ENCODE data around the gene KSR1.

KSR1 gene

GRCh38 chr17:27504188-27504995 is 48.1 kb downstream of the KSR1 start:
- DNase-seq = peak in 1 of 10 donors; percentile 49
- intact Hi-C loops (cut with DNase I) = no loop called here

- intact Hi-C loops (cut with DNase I) = no loop called here
- DNase-seq = peak in 1 of 10 donors; percentile 9
Measured at GRCh38 chr17:27506348-27507218, 50.3 kb downstream of the KSR1 start.

GRCh38 chr17:27511168-27511883 is 55.1 kb downstream of the KSR1 start:
- DNase-seq = peak in 1 of 10 donors; percentile 55
- intact Hi-C loops (cut with DNase I) = no loop called here

- peak in 1 of 10 donors; percentile 6 for DNase-seq
- intact Hi-C loops (cut with DNase I) = no loop called here
Measured at GRCh38 chr17:27512031-27512430, 55.8 kb downstream of the KSR1 start.

GRCh38 chr17:27512511-27513346 is 56.5 kb downstream of the KSR1 start:
- intact Hi-C loops (cut with DNase I) = no loop called here
- peak in 2 of 10 donors; percentile 44 to 59 for DNase-seq

GRCh38 chr17:27513849-27514248 is 57.6 kb downstream of the KSR1 start:
- intact Hi-C loops (cut with DNase I) = no loop called here
- peak in 3 of 10 donors; percentile 23 to 85 (median 51) for DNase-seq

- DNase-seq = peak in 1 of 10 donors; percentile 24
- intact Hi-C loops (cut with DNase I) = no loop called here
Measured at GRCh38 chr17:27514595-27515413, 58.6 kb downstream of the KSR1 start.

- DNase-seq = peak in 1 of 10 donors; percentile 18
- intact Hi-C loops (cut with DNase I) = no loop called here
Measured at GRCh38 chr17:27518048-27518447, 61.8 kb downstream of the KSR1 start.

- peak in 2 of 10 donors; percentile 27 to 48 for DNase-seq
- intact Hi-C loops (cut with DNase I) = no loop called here
Measured at GRCh38 chr17:27518545-27519521, 62.6 kb downstream of the KSR1 start.

- peak in 2 of 10 donors; percentile 16 to 59 for DNase-seq
Measured at GRCh38 chr17:27519550-27519949, 63.3 kb downstream of the KSR1 start.

GRCh38 chr17:27520491-27521185 is 64.4 kb downstream of the KSR1 start:
- intact Hi-C loops (cut with DNase I) = no loop called here
- DNase-seq = peak in 9 of 10 donors; percentile 31 to 94 (median 63)

More at GRCh38 chr17:27519550-27519949, 63.3 kb downstream of the KSR1 start:
- intact Hi-C loops (cut with DNase I) = no loop called here

GRCh38 chr17:27521281-27522027 is 65.2 kb downstream of the KSR1 start:
- DNase-seq = peak in 1 of 10 donors; percentile 8
- intact Hi-C loops (cut with DNase I) = no loop called here

- DNase-seq = peak in 1 of 10 donors; percentile 39
- intact Hi-C loops (cut with DNase I) = no loop called here
Measured at GRCh38 chr17:27522028-27522635, 65.9 kb downstream of the KSR1 start.

- DNase-seq = no peak
- intact Hi-C loops (cut with DNase I) = no loop called here
Measured at GRCh38 chr17:27523712-27524111, 67.5 kb downstream of the KSR1 start.

GRCh38 chr17:27524594-27524993 is 68.3 kb downstream of the KSR1 start:
- intact Hi-C loops (cut with DNase I) = no loop called here
- DNase-seq = peak in 1 of 10 donors; percentile 31

GRCh38 chr17:27525316-27525715 is 69.1 kb downstream of the KSR1 start:
- intact Hi-C loops (cut with DNase I) = no loop called here
- no peak for DNase-seq

Data from posterior cingulate gyrus (tissue), 11 donors.